Urinary bladder (tissue), 4 donors: ENCODE results near the gene SPDYC. TPM values are rescaled to one million over a fixed set of nuclear protein-coding genes. Genes with fewer than 3 reads are reported as not detected.

Experiments used
- DNase-seq: peaks from one replicate; pipeline ENCODE4 v3.0.0-alpha.2; 2015; ENCODE audit errors: extremely low spot score
- H3K27ac ChIP-seq: one replicate; pipeline ENCODE4 v1.5.1; 2013; ENCODE audit warnings: low read depth, mild to moderate bottlenecking, moderate library complexity
- H3K36me3 ChIP-seq: one replicate; pipeline ENCODE4 v1.6.1; 2013; ENCODE audit warnings: mild to moderate bottlenecking, moderate library complexity; ENCODE audit not compliant: insufficient read depth
- H3K4me1 ChIP-seq: one replicate; pipeline ENCODE4 v1.6.1; 2013; ENCODE audit warnings: mild to moderate bottlenecking, moderate library complexity; ENCODE audit not compliant: insufficient read depth
- H3K4me3 ChIP-seq: one replicate; pipeline ENCODE4 v1.5.1; 2013; ENCODE audit warnings: low read depth, low read length
- WGBS: extraction: QIAGEN DNeasy Blood & Tissue Kit; methylation state at CpG from one replicate; pipeline ENCODE4 v1.1.7; 2013; 5-methylcytosine and 5-hydroxymethylcytosine counted together
- polyA plus RNA-seq: library from polyadenylated mRNA; stranded (reverse); fragments of 200-250 nt; gene quantifications from one replicate; pipeline ENCODE4 v1.2.3, GENCODE V29; 2013
- total RNA-seq: library from RNA; depleted of rRNA; stranded (reverse); fragments of >200 nt; gene quantifications from one replicate; pipeline ENCODE4 v1.2.3, GENCODE V29; 2014
- donor health status: healthy with polysubstance abuse.
- donor health status: healthy.

Gene SPDYC
- total and polyA plus RNA-seq, 2 donors = not detected

- Histone ChIP-seq H3K27ac (no peak overlapping the region), H3K36me3 (peaks cover 12% of the 10 kb centered on the region), H3K4me3 (no peak overlapping the region), H3K4me1 (no peaks in the 10 kb centered on the region)
- WGBS = 90% methylated on average over 6 of the region's 6 CpGs
- no peak for DNase-seq
Measured at GRCh38 chr11:65187146-65187675, 17.2 kb downstream of the SPDYC start.

GRCh38 chr11:65187971-65188461 is 18.0 kb downstream of the SPDYC start:
- Histone ChIP-seq H3K4me3 (no peak overlapping the region), H3K27ac (no peak overlapping the region), H3K36me3 (peaks cover 12% of the 10 kb centered on the region), H3K4me1 (no peaks in the 10 kb centered on the region)
- WGBS = 96% methylated on average over 20 of the region's 20 CpGs
- DNase-seq = no peak

GRCh38 chr11:65188486-65188885 is 18.5 kb downstream of the SPDYC start:
- DNase-seq = no peak
- Histone ChIP-seq H3K4me3 (no peak overlapping the region), H3K36me3 (peaks cover 12% of the 10 kb centered on the region), H3K27ac (no peak overlapping the region), H3K4me1 (no peaks in the 10 kb centered on the region)
- WGBS = 93% methylated on average over 18 of the region's 18 CpGs

DNA sequence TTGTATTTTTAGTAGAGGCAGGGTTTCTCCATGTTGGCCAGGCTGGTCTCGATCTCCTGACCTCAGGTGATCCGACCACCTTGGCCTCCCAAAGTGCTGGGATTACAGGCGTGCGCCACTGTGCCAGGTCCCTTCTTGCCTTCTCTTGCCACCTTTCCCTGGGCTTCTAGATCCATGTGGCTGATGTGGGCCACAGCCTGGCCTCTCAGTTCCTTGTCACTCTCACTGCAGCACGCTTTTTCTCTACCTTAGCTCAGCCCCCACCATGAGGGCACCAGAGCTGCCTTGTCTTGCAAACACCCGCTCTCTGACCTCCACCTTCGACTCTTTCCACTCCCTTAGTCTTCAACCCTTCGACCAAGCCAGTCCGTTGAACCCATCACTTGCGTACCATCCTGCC is 19.2 kb downstream of the SPDYC start:
- DNase-seq = no peak
- H3K4me3 ChIP-seq = no peak overlapping the region
- 84% methylated on average over 10 of the region's 10 CpGs for WGBS
- peaks cover 12% of the 10 kb centered on the region for H3K36me3 ChIP-seq
- H3K27ac ChIP-seq = no peak overlapping the region
- no peaks in the 10 kb centered on the region for H3K4me1 ChIP-seq

DNA sequence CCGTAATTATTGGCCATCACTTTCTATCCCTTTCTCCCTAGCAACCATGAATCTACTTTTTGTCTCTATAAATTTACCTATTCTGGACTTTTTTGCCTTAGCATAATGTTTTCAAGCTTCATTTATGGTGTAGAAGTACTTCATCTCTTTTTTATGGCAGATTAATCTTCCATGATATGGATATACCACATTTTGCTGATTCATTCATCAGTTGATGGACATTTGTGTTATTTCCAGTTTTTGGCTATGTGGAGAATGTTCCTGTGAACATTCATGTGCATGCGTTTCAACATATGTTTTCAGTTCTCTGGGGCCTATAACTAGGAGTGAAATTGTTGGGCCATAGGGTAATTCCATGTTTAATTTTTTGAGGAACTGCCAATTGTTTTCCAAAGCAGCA is 24.5 kb downstream of the SPDYC start:
- peaks cover 5% of the 10 kb centered on the region for H3K36me3 ChIP-seq
- H3K4me3 ChIP-seq = no peak overlapping the region
- H3K4me1 ChIP-seq = no peaks in the 10 kb centered on the region
- H3K27ac ChIP-seq = no peak overlapping the region
- no peak for DNase-seq
- 97% methylated on average over 2 of the region's 2 CpGs for WGBS

- no peak overlapping the region for H3K4me3 ChIP-seq
- peaks cover 2% of the 10 kb centered on the region for H3K36me3 ChIP-seq
- no peak for DNase-seq
- WGBS = 90% methylated on average over 15 of the region's 15 CpGs
- H3K27ac ChIP-seq = no peak overlapping the region
- no peaks in the 10 kb centered on the region for H3K4me1 ChIP-seq
Measured at GRCh38 chr11:65204143-65204542, 34.1 kb downstream of the SPDYC start.

DNA sequence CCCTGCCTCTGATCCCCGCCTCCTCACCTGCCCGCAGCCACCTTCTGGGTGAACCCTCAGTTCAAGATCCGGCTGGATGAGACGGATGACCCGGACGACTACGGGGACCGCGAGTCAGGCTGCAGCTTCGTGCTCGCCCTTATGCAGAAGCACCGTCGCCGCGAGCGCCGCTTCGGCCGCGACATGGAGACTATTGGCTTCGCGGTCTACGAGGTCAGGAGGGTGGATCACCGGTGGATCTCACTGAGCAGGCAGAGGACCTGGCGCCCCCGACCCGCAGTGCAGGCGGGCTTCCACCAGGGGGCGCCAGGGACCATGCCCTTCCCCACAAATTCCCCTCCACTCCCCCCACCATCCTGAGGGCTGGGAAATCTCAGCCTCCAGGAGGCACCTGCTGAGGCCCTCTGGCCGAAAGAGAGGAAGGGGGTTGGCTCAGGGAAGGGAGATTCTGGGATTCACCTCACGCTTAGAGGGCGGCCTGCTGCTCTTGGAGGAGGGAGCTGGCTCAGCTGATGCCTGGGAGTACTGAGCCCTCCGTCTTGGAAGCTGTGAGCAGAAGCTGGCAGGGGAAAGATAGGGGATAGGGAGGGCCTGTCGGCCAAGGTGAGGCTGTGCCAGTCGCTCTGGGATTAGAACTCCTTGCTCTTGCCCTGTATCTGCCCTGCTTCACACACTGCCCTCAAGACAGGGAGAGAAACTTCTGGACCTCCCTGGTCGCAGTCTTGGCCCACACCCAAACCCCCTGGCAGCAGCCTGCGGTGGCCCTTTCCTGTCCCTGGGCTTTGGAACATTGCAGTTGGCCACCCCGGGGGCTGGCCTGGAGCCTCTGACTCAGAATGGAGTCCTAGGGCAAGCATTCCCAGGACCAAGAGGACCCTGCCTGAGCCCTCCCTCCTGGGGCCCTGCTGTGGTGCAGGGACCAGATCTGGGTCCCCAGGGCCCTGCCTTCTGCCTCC is 34.9 kb downstream of the SPDYC start:
- no peak for DNase-seq
- no peaks in the 10 kb centered on the region for H3K4me1 ChIP-seq
- peaks cover 4% of the 10 kb centered on the region for H3K36me3 ChIP-seq
- H3K27ac ChIP-seq = no peak overlapping the region
- no peak overlapping the region for H3K4me3 ChIP-seq
- 60% methylated on average over 38 of the region's 38 CpGs for WGBS

- H3K36me3 ChIP-seq = peaks cover 3% of the 10 kb centered on the region
- H3K4me1 ChIP-seq = no peaks in the 10 kb centered on the region
- DNase-seq = no peak
- no peak overlapping the region for H3K4me3 ChIP-seq
- H3K27ac ChIP-seq = no peak overlapping the region
- WGBS = 81% methylated on average over 3 of the region's 3 CpGs
Measured at GRCh38 chr11:65205602-65205967, 35.6 kb downstream of the SPDYC start.

GRCh38 chr11:65206441-65206841 is 36.4 kb downstream of the SPDYC start:
- DNase-seq = no peak
- Histone ChIP-seq H3K4me3 (no peak overlapping the region), H3K27ac (no peak overlapping the region), H3K36me3 (peaks cover 3% of the 10 kb centered on the region), H3K4me1 (no peaks in the 10 kb centered on the region)
- WGBS = 94% methylated on average over 17 of the region's 17 CpGs

DNA sequence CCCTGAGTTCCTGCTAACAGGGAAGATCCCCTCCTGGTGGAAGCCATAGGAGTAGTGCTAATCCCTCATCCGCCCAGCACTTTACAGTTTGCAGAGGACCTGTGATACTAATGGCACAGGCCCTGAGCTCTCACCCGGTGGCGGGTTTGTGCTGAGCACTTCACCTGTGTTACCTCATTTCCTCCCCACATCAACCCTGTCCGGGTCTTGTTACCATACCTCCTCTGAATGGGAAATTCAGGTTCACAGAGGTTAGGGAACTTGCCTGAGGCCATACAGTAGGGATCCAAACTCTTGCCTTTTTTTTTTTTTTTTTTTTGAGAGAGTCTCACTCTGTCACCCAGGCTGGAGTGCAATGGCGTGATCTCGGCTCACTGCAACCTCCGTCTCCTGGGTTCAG is 36.9 kb downstream of the SPDYC start:
- WGBS = 94% methylated on average over 7 of the region's 7 CpGs
- Histone ChIP-seq H3K36me3 (peaks cover 3% of the 10 kb centered on the region), H3K27ac (no peak overlapping the region), H3K4me3 (no peak overlapping the region), H3K4me1 (no peaks in the 10 kb centered on the region)
- DNase-seq = no peak

DNA sequence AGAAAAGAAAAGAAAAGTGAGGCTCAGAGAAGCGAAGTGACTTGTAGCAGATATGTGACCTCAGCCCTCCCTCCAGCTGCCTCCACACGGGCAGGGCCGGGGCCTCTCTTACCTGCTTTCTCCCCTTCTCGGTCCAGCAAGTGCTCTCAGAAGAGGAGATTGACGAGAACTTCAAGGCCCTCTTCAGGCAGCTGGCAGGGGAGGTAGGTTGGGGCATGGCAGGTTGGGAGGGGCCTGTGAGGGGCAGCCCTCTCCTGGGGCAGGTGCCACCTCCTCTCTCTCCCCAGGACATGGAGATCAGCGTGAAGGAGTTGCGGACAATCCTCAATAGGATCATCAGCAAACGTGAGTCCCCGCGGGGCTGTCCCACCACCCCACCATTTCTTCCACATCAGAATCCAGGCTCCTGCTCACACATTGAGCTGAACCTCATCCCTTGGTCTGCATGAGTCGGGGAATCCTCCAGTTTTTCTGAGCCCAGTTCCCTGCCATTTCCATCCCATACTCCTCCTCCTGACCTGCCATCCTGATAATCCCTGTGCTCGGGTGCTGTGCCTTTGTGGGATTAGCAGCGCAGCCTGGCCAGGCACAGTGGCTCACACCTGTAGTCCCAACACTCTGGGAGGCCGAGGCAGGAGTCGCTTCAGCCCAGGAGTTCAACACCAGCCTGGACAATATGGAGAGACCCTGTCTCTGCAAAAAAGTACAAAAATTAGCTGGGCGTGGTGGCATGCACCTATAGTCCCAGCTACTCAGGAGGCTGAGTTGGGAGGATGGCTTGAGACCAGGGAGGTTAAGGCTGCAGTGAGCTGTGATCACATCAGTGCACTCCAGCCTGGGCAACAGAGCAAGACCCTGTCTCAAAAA is 38.1 kb downstream of the SPDYC start:
- DNase-seq = no peak
- 88% methylated on average over 16 of the region's 16 CpGs for WGBS
- no peak overlapping the region for H3K4me3 ChIP-seq
- no peaks in the 10 kb centered on the region for H3K4me1 ChIP-seq
- H3K27ac ChIP-seq = no peak overlapping the region
- peaks cover 3% of the 10 kb centered on the region for H3K36me3 ChIP-seq

DNA sequence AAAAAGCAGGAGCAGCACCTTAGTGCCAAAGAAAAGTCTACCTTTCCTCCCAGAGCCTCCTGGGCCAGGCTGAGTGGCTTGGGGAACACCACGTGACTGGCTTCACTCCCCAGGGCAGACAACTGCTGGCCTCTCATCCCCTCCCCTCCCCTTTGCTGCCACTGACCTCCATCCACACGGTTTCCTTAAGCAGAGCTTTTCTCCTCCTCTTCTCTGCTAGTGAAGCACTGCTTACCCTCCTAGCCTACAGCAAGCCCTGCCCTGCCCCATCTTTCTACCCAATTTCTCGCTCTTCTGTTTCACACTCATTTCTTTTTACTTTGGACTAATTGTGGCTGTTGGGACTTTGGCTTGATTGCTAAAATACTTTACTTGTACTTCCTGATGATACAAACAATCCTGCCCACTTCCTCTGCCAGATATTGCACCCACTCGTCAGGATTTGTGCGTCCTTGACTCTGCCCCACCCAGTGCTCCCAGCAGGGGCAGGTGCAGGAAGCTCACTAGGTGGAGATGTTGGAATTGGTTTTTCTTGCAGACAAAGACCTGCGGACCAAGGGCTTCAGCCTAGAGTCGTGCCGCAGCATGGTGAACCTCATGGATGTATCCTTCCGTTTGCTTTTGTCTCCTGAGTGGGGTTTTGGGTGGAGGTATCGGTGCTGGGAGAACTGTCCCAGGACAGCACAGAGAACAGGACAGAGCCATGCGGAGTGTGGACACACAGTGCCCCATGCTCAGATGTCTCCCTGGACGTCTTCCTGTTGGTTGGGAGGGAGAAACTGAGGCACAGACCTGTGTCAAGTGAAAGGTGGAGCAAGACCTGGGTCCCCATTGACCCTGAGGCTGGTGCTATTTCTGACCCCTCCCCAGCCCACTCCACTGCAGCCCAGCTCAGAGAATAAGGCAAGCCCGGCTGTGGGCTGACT is 39.0 kb downstream of the SPDYC start:
- DNase-seq = no peak
- no peak overlapping the region for H3K27ac ChIP-seq
- peaks cover 3% of the 10 kb centered on the region for H3K36me3 ChIP-seq
- H3K4me1 ChIP-seq = no peaks in the 10 kb centered on the region
- 83% methylated on average over 13 of the region's 13 CpGs for WGBS
- no peak overlapping the region for H3K4me3 ChIP-seq
